Activated CD8-positive, alpha-beta memory T cell treated with anti-CD3 and anti-CD28 coated beads, Interleukin-2, amount 50 U/mL, for 24 hours (primary cell): ENCODE data around the gene ZFP1.
A peak's percentile ranks its signal among the peaks of the same experiment; 100 is the strongest.

Experiments
- DNase-seq: peaks from one replicate; pipeline ENCODE4 v3.0.0-alpha.2; 2020; ENCODE audit errors: extremely low read depth

The ZFP1 gene

GRCh38 chr16:75148311-75149195 is at the start of gene ZFP1:
ZFP1 (plus strand) TSS chr16:75148524; CDS start chr16:75152952, 4,428 bp downstream.
- peak; percentile 89 for DNase-seq

GRCh38 chr16:75099075-75099667 is 49.2 kb upstream of the ZFP1 start:
- no peak for DNase-seq

- DNase-seq, result no peak
Observed at GRCh38 chr16:75099738-75100602, 48.4 kb upstream of the ZFP1 start.

GRCh38 chr16:75100603-75100990 is 47.7 kb upstream of the ZFP1 start:
- no peak for DNase-seq

- DNase-seq, result no peak
Observed at GRCh38 chr16:75101635-75102034, 46.7 kb upstream of the ZFP1 start.

- no peak for DNase-seq
Observed at GRCh38 chr16:75102595-75102994, 45.7 kb upstream of the ZFP1 start.

GRCh38 chr16:75103994-75104393 is 44.3 kb upstream of the ZFP1 start:
- no peak for DNase-seq

GRCh38 chr16:75104836-75105235 is 43.5 kb upstream of the ZFP1 start:
- no peak for DNase-seq

GRCh38 chr16:75105306-75106061 is 42.8 kb upstream of the ZFP1 start:
- DNase-seq, result no peak

GRCh38 chr16:75106351-75107274 is 41.7 kb upstream of the ZFP1 start:
- no peak for DNase-seq

GRCh38 chr16:75107505-75107904 is 40.8 kb upstream of the ZFP1 start:
- DNase-seq, result no peak

GRCh38 chr16:75108792-75109731 is 39.3 kb upstream of the ZFP1 start:
- peak; percentile 47 for DNase-seq

GRCh38 chr16:75109732-75110243 is 38.5 kb upstream of the ZFP1 start:
- no peak for DNase-seq

GRCh38 chr16:75110637-75111513 is 37.4 kb upstream of the ZFP1 start:
- DNase-seq, result peak; percentile 46

- DNase-seq, result no peak
Observed at GRCh38 chr16:75111514-75111940, 36.8 kb upstream of the ZFP1 start.

- no peak for DNase-seq
Observed at GRCh38 chr16:75111961-75112733, 36.2 kb upstream of the ZFP1 start.
